Activated CD4-positive, alpha-beta T cell treated with anti-CD3 and anti-CD28 coated beads for 36 hours (primary cell): ENCODE measurements around the gene NIM1K. TPM values are rescaled to one million over a fixed set of nuclear protein-coding genes. Genes with fewer than 3 reads are reported as not detected.

Experiments
- total RNA-seq, 2 experiments: library from RNA; stranded (reverse); gene quantifications; one replicate each; pipeline ENCODE4 v1.2.3, GENCODE V29; 2021

The NIM1K gene
- total RNA-seq, 2 experiments from 2014 or later: 2.1 to 2.3 TPM

Other genes with a start within 250 kb of the NIM1K start
- gene ANXA2R, start 151.9 kb upstream of the NIM1K start, total RNA-seq: 1 to 10 TPM; 3.2 to 4.6 TPM
- 10 to 100 TPM; 30.9 to 33.4 TPM for gene ZNF131, start 71.3 kb upstream of the NIM1K start, total RNA-seq
- gene HMGCS1, start 121.2 kb downstream of the NIM1K start, total RNA-seq: 100 to 1,000 TPM in 1 of 2 experiments, 10 to 100 TPM in 1; 95.2 to 102 TPM
- gene CCL28, start 220.2 kb downstream of the NIM1K start, total RNA-seq: 10 to 100 TPM; 13.9 to 18.0 TPM